Tongue (tissue), 2 donors: Measurements from ENCODE around the gene ZNF276. TPM values are rescaled to one million over a fixed set of nuclear protein-coding genes. Genes with fewer than 3 reads are reported as not detected.

Experiments
- DNase-seq: peaks from one replicate; pipeline ENCODE4 v3.0.0-alpha.2; 2015
- total RNA-seq: library from RNA; depleted of rRNA; stranded (reverse); fragments of >200 nt; gene quantifications from one replicate; pipeline ENCODE4 v1.2.3, GENCODE V29; 2014

ZNF276 gene
- total RNA-seq, 1 donor from 2014 or later, result 28.5 TPM

- DNase-seq, result no peak
Measured at GRCh38 chr16:89784406-89784805, 63.1 kb downstream of the ZNF276 start.

- DNase-seq, result no peak
Measured at GRCh38 chr16:89785523-89786155, 64.3 kb downstream of the ZNF276 start.

- DNase-seq, result no peak
Measured at GRCh38 chr16:89786474-89787364, 65.4 kb downstream of the ZNF276 start.

GRCh38 chr16:89787365-89787805 is 66.0 kb downstream of the ZNF276 start:
- no peak for DNase-seq

Other genes starting within 250 kb of the ZNF276 start
- gene ANKRD11, start 231.0 kb upstream of the ZNF276 start, total RNA-seq, result 74.6 TPM
- 123 TPM for gene SPG7, start 213.1 kb upstream of the ZNF276 start, total RNA-seq
- 2,228 TPM for gene RPL13, start 160.9 kb upstream of the ZNF276 start, total RNA-seq
- not detected for gene CPNE7, start 145.8 kb upstream of the ZNF276 start, total RNA-seq
- 0.21 TPM for gene DPEP1, start 107.9 kb upstream of the ZNF276 start, total RNA-seq
- gene CHMP1A, start 63.8 kb upstream of the ZNF276 start, total RNA-seq, result 74.9 TPM
- 3.0 TPM for gene SPATA33, start 63.7 kb upstream of the ZNF276 start, total RNA-seq
- 45.5 TPM for gene CDK10, start 34.8 kb upstream of the ZNF276 start, total RNA-seq
- gene SPATA2L, start 19.8 kb upstream of the ZNF276 start, total RNA-seq, result 10.9 TPM
- gene VPS9D1, start 639 bp upstream of the ZNF276 start, total RNA-seq, result 10.1 TPM
- gene FANCA, start 95.1 kb downstream of the ZNF276 start, total RNA-seq, result 18.7 TPM
- 2.5 TPM for gene SPIRE2, start 106.9 kb downstream of the ZNF276 start, total RNA-seq
- gene TCF25, start 152.1 kb downstream of the ZNF276 start, total RNA-seq, result 227 TPM
- gene MC1R, start 197.3 kb downstream of the ZNF276 start, total RNA-seq, result 1.6 TPM
- gene TUBB3, start 201.8 kb downstream of the ZNF276 start, total RNA-seq, result 23.4 TPM
- gene DEF8, start 227.2 kb downstream of the ZNF276 start, total RNA-seq, result 87.4 TPM